Vagina (tissue), 2 donors: ENCODE measurements around the gene LHPP.

Experiments used
- POLR2A ChIP-seq, 2 donors: fragments of 450-650 bp; IDR thresholded peaks; one replicate each; pipeline ENCODE4 v1.6.1; 2017; ENCODE audit warnings: antibody characterized with exemption in 2 of 2, mild to moderate bottlenecking in 2 of 2, moderate library complexity in 2 of 2
- TF ChIP-seq, protein P1 (sequence below), 3 experiments: fragments of 450-650 bp in 2 of 3; fragments of 200-600 bp in 1 of 3; sonication (generic) in 1 of 3; IDR thresholded peaks; one replicate each; pipeline ENCODE4 v1.5.1; 2017 to 2019; ENCODE audit warnings: antibody characterized with exemption in 3 of 3, mild to moderate bottlenecking in 2 of 3, moderate library complexity in 2 of 3

GRCh38 chr10:124601431-124602120 is 140.0 kb downstream of the LHPP start:
- no peak for TF ChIP-seq POLR2A (IDR thresholded peaks at IDR 0.05)
- TF ChIP-seq, protein P1, sequence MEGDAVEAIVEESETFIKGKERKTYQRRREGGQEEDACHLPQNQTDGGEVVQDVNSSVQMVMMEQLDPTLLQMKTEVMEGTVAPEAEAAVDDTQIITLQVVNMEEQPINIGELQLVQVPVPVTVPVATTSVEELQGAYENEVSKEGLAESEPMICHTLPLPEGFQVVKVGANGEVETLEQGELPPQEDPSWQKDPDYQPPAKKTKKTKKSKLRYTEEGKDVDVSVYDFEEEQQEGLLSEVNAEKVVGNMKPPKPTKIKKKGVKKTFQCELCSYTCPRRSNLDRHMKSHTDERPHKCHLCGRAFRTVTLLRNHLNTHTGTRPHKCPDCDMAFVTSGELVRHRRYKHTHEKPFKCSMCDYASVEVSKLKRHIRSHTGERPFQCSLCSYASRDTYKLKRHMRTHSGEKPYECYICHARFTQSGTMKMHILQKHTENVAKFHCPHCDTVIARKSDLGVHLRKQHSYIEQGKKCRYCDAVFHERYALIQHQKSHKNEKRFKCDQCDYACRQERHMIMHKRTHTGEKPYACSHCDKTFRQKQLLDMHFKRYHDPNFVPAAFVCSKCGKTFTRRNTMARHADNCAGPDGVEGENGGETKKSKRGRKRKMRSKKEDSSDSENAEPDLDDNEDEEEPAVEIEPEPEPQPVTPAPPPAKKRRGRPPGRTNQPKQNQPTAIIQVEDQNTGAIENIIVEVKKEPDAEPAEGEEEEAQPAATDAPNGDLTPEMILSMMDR (IDR thresholded peaks at IDR 0.05), result no peak
